Sigmoid colon (tissue), 7 donors: ENCODE data around the gene COL6A2. TPM values are rescaled to one million over a fixed set of nuclear protein-coding genes. Genes with fewer than 3 reads are reported as not detected.

Source experiments
- DNase-seq: peaks from one replicate; pipeline ENCODE4 v3.0.0-alpha.2; 2019
- H3K27ac ChIP-seq, 4 donors: fragments of 200-600 bp; sonication (generic); one replicate each; pipeline ENCODE4 v1.5.1; 2016 to 2019; ENCODE audit warnings: mild to moderate bottlenecking in 1 of 4
- H3K27me3 ChIP-seq, 3 donors: fragments of 200-600 bp; sonication (generic); one replicate each; pipeline ENCODE4 v1.5.1; 2019; ENCODE audit warnings: mild to moderate bottlenecking in 1 of 3
- H3K36me3 ChIP-seq, 4 donors: fragments of 200-600 bp; sonication (generic); one replicate each; pipeline ENCODE4 v1.5.1; 2016 to 2019
- H3K4me1 ChIP-seq, 4 donors: fragments of 200-600 bp; sonication (generic); one replicate each; pipeline ENCODE4 v1.5.1; 2017 to 2019
- H3K4me3 ChIP-seq, 4 donors: fragments of 200-600 bp; sonication (generic); one replicate each; pipeline ENCODE4 v1.5.1; 2017 to 2019; ENCODE audit warnings: mild to moderate bottlenecking in 2 of 4, moderate library complexity in 1 of 4
- H3K9me3 ChIP-seq, 4 donors: fragments of 200-600 bp in 3 of 4; sonication (generic) in 3 of 4; one replicate each; pipeline versions ENCODE4 v1.5.1 to v1.6.1; 2013 to 2019
- CTCF ChIP-seq, 4 experiments: fragments of 450-650 bp in 3 of 4; fragments of 200-600 bp in 1 of 4; IDR thresholded peaks; one replicate each; pipeline ENCODE4 v1.5.1; 2016 to 2019; ENCODE audit warnings: antibody characterized with exemption in 4 of 4, mild to moderate bottlenecking in 3 of 4, moderate library complexity in 2 of 4
- EP300 ChIP-seq, 4 donors: sonication (generic); formaldehyde crosslinking; IDR thresholded peaks; one replicate each; pipeline ENCODE4 v1.6.1; 2017; ENCODE audit warnings: antibody characterized with exemption in 4 of 4
- POLR2A ChIP-seq, 2 donors: fragments of 450-650 bp; IDR thresholded peaks; one replicate each; pipeline ENCODE4 v1.6.1; 2016; ENCODE audit warnings: antibody characterized with exemption in 2 of 2, mild to moderate bottlenecking in 2 of 2, moderate library complexity in 2 of 2
- POLR2AphosphoS5 ChIP-seq, 4 donors: sonication (generic); formaldehyde crosslinking; IDR thresholded peaks; one replicate each; pipeline ENCODE4 v1.6.1; 2017; ENCODE audit warnings: antibody characterized with exemption in 4 of 4
- WGBS, 2 donors: extraction: QIAGEN DNeasy Blood & Tissue Kit; methylation state at CpG; one replicate each; pipeline ENCODE4 v1.1.7; 2013; 5-methylcytosine and 5-hydroxymethylcytosine counted together
- intact Hi-C: fragments of 100-400 bp; cut with DNase I; formaldehyde crosslinking; loops from one replicate; pipeline ENCODE4 v1.15.1; 2023
- polyA plus RNA-seq, 3 donors: library from polyadenylated mRNA; stranded (reverse); fragments of 200-250 nt; gene quantifications; one replicate each; pipeline ENCODE4 v1.2.3, GENCODE V29; 2013
- total RNA-seq, 4 donors: library from RNA; depleted of rRNA; stranded (reverse); fragments of >200 nt; gene quantifications; one replicate each; pipeline ENCODE4 v1.1.0, GENCODE V29; 2016
- donor health status: healthy with polysubstance abuse.
- donor health status: Bipolar disorder and iron deficiency.
- donor health status: healthy.

The COL6A2 gene
- total and polyA plus RNA-seq, 7 donors, result 14.3 to 1,745 (median 570) TPM

GRCh38 chr21:46151261-46151988, 53.5 kb downstream of the COL6A2 start:
- WGBS, 2 donors, result 87 to 89% methylated on average over 47 of the region's 47 CpGs
- H3K4me3 ChIP-seq, result no peak overlapping the region
- H3K27me3 ChIP-seq, result no peaks in the 10 kb centered on the region
- no peaks in the 10 kb centered on the region for H3K36me3 ChIP-seq
- no peak overlapping the region for H3K27ac ChIP-seq
- DNase-seq, result peak; percentile 55
- peaks cover 0 to 15% (median 11%) of the 10 kb centered on the region in 4 donors for H3K4me1 ChIP-seq
- no peaks in the 10 kb centered on the region for H3K9me3 ChIP-seq
- TF ChIP-seq CTCF (IDR thresholded peaks at IDR 0.05) (no peak), POLR2A (IDR thresholded peaks at IDR 0.05) (no peak), EP300 (IDR thresholded peaks at IDR 0.05) (no peak), POLR2AphosphoS5 (IDR thresholded peaks at IDR 0.05) (no peak)
- intact Hi-C loops, result no loop called here

DNA sequence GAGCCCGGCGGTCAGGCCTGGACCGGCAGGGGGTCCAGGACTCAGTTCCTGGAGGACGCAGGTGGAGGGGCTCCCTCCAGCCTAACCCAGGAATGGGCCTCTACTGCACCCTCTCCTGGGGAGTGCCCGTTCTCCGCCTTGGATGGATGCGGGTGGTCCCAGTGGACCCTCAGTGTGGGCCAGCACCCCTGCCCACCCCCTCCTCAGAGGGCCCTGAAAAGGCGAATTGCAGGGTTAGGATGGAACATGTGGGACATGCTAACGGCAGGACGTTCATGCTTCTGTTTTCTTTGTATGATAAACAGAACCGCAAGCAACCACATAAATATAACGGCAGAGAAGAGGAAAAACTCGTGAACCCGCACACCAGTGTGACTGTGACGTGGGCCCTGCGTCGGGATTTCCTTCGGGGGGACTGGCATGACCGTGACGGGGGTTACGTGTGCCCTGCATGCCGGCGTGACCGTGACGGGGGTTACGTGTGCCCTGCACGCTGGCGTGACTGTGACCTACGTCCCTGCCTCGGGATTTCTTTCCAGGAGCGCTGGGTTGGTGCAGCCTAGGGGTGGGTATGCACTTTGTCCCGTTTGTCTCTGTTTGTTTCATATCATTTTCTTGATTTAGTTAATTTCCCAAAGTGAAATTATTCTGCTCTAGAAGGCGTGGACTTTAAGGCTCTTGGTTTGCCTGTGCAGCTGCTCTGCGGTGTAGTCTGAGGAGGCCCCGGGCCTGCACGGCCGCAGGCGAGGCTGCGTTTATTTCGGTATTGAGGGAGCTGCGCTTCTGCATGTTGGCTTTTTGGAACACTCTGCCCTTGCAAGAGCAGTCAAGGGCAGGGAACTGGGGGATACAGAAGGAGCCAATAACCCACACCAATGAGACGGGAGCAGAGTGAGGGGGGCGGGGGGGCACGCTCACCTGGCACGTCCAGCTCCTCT, 54.3 kb downstream of the COL6A2 start:
- intact Hi-C loops, result no loop called here
- peak; percentile 43 for DNase-seq

DNA sequence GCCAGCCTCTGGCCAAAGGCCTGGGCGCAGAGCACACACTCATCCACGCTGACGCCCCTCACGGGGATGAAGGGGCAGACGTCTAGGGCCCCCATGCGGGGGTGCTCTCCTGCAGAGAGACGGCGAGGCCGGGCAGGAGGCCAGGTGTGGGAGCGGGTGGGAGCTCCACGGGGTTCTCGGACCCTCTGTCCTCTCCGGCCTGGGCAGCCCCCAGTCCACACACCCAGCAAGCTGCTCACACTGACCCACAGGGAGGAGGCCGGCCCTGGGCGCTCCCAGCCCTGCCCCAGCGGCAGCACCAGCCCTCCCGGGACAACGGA, 55.0 kb downstream of the COL6A2 start:
- Histone ChIP-seq H3K9me3 (no peaks in the 10 kb centered on the region), H3K4me1 (peaks cover 0 to 15% (median 11%) of the 10 kb centered on the region in 4 donors), H3K27ac (no peak overlapping the region), H3K36me3 (no peaks in the 10 kb centered on the region), H3K4me3 (peak overlapping the region in 3 of 4 donors; percentile 26 to 30 (median 30)), H3K27me3 (no peaks in the 10 kb centered on the region)
- peak; percentile 65 for DNase-seq
- 21 to 45% methylated on average over 18 of the region's 18 CpGs for WGBS, 2 donors
- TF ChIP-seq CTCF (IDR thresholded peaks at IDR 0.05), result no peak
- no peak for TF ChIP-seq EP300 (IDR thresholded peaks at IDR 0.05)
- TF ChIP-seq POLR2AphosphoS5 (IDR thresholded peaks at IDR 0.05), result no peak
- TF ChIP-seq POLR2A (IDR thresholded peaks at IDR 0.05), result no peak
- intact Hi-C loops, result no loop called here

More for the DNA sequence above, 54.3 kb downstream of the COL6A2 start:
- Histone ChIP-seq H3K27me3 (no peaks in the 10 kb centered on the region), H3K36me3 (no peaks in the 10 kb centered on the region), H3K9me3 (no peaks in the 10 kb centered on the region), H3K4me1 (peaks cover 0 to 15% (median 11%) of the 10 kb centered on the region in 4 donors), H3K27ac (no peak overlapping the region), H3K4me3 (no peak overlapping the region)
- TF ChIP-seq POLR2A (IDR thresholded peaks at IDR 0.05), result no peak
- no peak for TF ChIP-seq POLR2AphosphoS5 (IDR thresholded peaks at IDR 0.05)
- no peak for TF ChIP-seq CTCF (IDR thresholded peaks at IDR 0.05)
- TF ChIP-seq EP300 (IDR thresholded peaks at IDR 0.05), result no peak
- 77 to 88% methylated on average over 45 of the region's 45 CpGs for WGBS, 2 donors

GRCh38 chr21:46153247-46154154, 55.6 kb downstream of the COL6A2 start:
- Histone ChIP-seq H3K27ac (peak overlapping the region in 1 of 4 donors; percentile 48), H3K4me3 (peak overlapping the region in 3 of 4 donors; percentile 26 to 30 (median 30)), H3K36me3 (no peaks in the 10 kb centered on the region), H3K9me3 (no peaks in the 10 kb centered on the region), H3K27me3 (no peaks in the 10 kb centered on the region), H3K4me1 (peaks cover 0 to 15% (median 11%) of the 10 kb centered on the region in 4 donors)
- intact Hi-C loops, result no loop called here
- TF ChIP-seq EP300 (IDR thresholded peaks at IDR 0.05) (no peak), CTCF (IDR thresholded peaks at IDR 0.05) (peak in 3 of 4 experiments; percentile 34 to 73 (median 49))
- WGBS, 2 donors, result 28 to 39% methylated on average over 33 of the region's 33 CpGs
- peak; percentile 71 for DNase-seq
